HT-29 (cell line): ENCODE measurements around the gene ARL3. TPM values are rescaled to one million over a fixed set of nuclear protein-coding genes. Genes with fewer than 3 reads are reported as not detected.
"Not testable (repeated sequence)": the region's sequence is repeated elsewhere in the genome, so short reads cannot be mapped to it uniquely, and the experiment has no call there.

ENCODE experiments used
- DNase-seq: peaks from one replicate; pipeline ENCODE4 v3.0.0-alpha.2; 2015; ENCODE audit warnings: low spot score
- total RNA-seq: library from RNA; depleted of rRNA; stranded (reverse); fragments of >200 nt; shearing (Covaris generic); gene quantifications from 2 replicates; pipeline ENCODE4 v1.2.3, GENCODE V29; 2014; rRNA removed

ARL3 gene, protein sequence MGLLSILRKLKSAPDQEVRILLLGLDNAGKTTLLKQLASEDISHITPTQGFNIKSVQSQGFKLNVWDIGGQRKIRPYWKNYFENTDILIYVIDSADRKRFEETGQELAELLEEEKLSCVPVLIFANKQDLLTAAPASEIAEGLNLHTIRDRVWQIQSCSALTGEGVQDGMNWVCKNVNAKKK
- total RNA-seq = 4.5 and 6.0 TPM in 2 replicates

DNA sequence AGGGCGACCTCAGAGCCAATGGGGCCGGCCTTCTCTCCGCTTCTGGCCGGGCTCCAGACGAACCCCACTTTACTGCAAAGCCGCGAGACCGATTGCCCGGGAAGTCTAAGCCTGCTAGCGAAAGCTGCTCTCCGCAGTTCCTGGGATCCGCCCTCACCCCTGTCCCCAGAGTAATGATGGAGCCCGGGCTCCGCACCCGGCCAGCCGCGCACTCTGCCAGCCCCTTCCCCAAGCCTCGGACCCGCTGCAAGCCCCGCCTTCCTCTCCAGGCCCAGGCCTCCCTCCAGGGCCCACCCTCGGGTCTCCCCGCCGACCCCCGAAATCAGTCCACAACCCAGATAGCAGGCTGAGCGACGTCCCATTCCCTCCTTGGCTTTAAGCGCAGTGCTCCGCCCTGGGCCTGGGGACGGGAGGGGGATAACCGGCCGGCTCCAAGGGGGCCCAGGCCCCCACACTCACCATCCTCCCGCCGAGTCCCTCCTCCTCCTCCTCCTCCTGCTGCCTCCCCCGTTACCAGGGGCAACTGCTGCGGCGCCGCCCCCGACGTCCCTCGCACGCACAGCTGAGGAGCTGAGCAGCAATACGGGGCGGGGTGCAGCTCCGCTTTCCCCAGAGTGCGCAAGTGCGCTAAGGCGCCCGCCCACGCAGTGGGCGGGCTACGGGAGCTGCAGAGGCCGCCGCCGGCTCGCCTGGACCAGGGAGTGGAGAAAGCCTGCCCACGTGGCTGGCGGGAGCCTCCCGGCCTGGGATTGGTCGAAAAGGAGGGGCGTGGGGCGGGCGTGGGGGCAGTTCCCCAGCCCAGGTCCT, at the start of gene ARL3:
Gene ARL3, minus strand, starts transcription at position 584 of the 807 bp plus-strand sequence. Its CDS starts 122 bp downstream, at position 462.
- DNase-seq = peak; percentile 99

DNA sequence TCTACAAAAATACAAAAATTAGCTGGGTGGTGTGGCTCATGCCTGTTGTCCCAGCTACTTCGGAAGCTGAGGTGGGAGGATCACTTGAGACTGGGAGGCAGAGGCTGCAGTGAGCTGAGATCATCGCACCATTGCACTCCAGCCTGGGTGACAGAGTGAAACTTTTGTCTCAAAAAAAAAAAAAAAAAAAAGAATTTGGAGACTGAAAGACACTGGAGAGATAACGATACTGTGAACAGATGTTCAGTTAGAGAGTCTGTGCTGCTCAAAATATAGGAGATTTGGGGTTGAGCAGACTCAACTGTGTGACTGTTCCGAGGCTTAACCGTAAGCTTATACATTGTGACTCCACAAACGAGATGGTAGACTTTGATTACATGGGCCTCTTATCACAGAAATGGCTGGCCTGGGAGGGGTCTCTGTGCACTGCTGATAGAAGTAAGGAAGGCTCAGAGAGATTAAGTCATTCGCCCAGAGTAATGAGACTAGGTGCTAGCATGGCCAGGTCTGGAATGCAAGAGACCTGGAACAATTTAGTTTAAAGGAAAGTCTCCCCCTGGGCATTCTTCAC, 48.9 kb upstream of the ARL3 start:
- DNase-seq = no peak

DNA sequence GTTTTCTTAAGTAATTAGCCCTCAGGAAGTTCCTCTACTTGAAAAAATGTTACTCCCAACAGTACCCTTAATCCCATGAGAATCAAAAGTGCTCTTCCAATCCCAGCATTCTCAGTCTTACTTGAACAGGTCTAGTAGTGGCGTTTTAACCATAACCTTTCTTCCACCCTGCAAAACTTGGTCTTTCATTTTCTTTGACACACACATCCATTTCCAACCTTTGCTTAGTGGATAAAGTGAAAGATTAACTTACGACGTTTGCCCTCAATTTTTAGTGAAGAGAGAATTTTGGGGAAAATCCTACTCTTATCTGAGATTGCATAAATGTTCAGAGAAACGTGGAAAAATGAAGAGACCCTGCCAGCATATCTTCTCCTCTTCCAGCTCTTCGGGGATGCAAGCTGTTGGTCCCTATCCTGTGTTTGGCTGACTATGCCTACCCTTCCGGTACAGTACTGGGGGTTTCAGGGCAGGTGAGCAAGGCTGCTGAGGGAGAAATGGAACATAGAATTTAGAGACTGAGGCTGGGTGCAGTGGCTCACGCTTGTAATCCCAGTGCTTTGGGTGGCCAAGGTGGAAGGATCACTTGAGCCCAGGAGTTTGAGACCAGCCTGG, 48.3 kb upstream of the ARL3 start:
- no peak for DNase-seq

DNA sequence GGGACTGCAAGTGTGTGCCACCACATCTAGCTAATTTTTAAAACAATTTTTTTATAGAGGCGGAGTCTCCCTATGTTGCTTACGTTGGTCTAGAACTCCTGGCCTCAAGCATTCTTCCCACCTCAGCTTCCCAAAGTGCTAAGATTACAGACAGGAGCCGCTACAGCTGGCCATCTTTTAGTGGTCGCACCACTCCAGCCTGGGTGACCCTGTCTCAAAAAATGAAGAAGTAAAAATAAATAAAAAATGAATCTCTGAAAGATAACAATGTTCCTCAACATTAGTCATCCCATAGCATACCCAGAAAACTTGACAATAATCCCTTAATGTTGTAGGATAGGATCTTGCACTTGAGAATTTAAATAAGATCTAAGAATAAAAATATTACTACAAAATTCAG, 47.8 kb upstream of the ARL3 start:
- no peak for DNase-seq

DNA sequence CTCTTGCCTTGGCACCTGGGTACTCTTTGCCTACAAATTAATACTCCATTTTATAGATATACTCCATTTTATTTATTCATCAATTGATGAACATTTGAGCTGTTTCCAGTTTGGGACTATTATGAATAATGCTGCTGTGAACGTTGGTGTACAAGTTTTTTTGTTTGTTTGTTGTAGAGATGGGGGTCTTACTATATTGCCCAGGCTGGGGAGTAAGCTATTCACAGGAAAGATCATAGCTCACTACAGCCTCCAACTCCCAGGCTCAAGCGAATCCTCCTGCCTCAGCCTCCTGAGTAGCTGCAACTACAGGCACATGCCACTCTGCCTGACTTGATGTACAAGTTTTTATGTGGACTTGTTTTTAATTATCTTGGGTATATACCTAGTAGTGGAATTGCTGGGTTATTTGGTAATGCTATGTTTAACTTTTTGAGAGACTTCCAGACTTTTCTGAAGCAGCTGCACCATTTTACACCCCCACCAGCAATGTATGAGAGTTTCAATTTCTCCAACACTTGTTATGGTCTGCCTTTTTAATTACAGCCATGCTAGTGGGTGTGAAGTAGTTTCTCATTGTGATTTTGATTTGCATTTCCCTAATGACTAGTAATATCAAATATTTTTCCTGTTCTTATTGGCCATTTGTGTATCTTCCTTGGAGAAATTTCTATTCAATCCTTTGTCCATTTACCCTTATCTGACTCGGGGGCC, 45.5 kb upstream of the ARL3 start:
- DNase-seq = no peak

DNA sequence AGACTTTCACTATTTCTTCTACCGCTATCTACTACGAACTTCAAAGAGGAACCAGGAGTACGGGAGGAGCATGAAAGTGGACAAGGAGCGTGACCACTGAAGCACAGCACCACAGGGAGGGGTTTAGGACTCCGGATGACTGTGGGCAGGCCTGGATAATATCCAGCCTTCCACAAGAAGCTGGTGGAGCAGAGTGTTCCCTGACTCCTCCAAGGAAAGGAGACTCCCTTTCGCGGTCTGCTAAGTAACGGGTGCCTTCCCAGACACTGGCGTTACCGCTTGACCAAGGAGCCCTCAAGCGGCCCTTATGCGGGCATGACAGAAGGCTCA, 44.7 kb upstream of the ARL3 start:
- DNase-seq = not testable (repeated sequence)

DNA sequence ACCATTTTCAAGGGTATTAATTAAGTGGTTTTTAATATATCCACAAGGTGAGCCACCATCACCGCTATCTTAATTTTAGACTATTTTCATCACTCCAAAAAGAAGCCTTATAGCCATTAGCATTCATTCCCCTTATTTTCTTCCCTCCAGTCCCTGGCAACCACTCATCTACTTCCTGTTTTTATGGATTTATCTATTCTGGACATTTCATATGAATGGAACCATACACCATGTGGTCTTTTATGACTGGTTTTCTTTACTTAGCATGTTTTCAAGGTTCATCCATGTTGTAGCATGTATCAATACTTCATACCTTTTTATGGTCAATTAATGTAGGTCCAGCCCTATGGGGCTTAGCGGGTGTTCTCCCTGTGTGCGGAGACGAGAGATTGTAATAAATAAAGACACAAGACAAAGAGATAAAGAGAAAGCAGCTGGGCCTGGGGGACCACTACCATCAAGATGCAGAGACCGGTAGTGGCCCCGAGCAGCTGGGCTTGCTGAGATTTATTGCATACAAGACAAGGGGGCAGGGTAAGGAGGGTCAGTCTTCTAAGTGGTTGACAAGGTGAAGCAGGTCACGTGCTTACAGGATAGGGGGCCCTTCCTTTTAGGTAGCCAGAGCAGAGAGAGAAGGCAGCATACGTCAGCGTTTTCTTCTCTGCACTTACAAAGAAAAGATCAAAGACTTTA, 44.2 kb upstream of the ARL3 start:
- no peak for DNase-seq

DNA sequence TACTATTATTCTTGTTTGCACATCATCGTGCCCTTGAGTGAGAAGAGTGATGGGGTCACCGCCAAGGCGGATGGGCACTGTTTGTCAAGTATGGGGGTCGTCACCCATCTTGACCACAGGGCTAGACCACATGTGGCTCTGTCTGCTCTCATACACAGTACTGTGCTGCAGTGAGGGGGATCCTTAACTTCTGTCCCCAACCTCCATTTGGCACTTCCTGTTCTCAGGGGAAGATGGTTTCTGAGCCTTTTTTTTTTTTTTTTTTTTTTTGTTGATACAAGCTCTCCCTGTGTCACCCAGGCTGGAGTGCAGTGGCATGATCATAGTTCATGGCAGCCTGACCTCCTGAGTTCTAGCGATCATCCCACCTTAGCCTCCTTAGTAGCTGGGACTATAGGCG, 43.1 kb upstream of the ARL3 start:
- no peak for DNase-seq

DNA sequence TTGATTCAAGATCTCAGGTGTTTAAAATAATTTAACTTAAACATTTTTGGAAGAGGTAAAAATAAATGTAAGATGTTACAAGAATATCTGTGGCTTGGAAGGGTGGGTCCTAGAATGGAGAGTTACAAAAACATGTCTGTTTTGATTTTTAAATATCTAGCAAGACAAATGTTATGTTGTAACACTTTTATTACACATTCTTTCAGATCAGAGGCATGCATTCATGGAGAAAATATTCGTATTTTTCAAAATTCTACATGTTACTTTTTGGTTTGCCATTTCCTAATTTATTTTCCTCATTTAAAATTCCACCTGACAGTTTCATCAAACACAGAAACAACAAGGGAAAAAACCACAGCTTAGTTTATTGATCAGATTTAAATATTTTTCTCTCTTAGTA, 39.5 kb upstream of the ARL3 start:
- no peak for DNase-seq

DNA sequence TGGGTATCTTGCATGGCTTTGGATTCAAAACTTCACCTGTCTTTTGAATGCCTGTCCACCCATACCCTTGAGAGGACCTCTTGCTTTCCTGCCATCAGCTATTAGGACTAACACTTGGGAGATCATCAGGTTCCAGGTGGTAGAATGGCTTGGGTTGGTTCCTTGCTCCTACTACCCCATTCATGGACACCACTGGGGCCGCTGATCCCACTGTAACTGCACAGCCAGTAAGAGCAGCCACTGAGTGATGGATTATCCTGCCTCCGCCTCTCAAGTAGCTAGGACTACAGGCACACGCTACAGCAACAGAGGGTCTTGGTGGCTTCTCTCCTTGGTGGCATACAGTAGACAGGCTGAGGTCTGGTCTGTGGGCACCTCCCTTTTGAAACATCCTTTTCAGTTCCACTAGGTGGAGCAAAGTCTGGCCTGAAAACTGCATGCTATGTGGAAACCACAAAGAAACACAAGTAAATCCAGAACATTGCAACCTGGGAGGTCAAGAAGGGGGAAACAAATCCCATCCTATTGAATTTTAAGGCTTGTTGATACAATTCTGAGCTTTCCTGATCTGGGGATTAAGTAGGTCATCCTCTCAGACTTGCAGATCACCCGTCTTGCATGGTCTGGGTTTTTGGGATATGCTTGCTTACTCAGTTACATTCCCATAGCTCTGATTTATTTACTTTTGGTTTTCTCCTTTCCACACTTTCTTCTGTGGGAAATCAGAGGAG, 38.9 kb upstream of the ARL3 start:
- DNase-seq = peak; percentile 43

DNA sequence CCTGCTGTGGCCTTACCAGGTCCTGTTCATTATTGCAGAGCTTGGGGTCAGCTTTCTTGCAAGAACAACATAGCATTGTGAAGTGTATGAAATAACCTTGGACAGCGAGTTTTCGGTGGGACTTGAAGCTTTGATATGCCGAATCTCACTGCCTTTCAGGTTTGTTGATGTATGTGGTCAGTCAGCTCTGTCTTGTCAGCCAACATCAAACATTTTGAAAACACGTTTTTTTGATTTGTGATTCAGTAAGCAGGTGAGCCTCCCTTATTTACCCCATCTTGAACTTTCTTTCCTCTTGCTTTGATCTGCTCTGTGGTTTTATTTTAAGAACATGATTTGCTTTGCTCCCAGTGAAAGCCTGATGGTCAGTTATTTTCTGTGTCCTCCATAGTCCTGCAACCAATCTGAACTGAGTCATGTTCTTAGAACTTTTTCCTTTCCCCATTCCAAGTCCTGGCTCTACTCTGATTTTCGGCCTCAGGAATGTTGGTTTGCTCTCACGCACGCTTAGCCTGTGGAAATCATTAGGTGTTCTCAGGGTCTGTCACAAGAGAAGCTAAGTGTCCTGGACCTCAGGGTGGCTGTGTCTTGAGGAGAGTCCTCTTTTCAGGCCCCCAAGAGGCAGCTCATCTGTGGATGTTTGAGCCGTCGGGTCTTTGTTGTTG, 38.2 kb upstream of the ARL3 start:
- DNase-seq = no peak

DNA sequence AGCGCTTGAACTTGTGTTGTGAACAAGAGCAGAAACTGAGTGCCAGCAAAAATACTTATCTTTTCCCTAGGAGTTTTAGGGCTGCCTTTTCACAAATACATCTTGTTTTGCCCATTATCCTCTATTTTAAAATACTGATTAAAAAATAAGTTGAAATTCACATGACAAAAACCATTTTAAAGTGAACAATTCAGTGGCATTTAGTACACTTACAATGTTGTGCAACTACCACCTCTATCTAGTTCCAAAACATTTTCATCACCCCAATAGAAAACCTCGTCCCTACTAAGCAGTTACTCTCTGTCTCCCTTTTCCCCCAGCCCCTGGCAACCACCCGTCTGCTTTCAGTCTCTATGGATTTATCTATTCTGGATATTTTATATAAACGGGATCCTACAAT, 31.0 kb upstream of the ARL3 start:
- DNase-seq = no peak

DNA sequence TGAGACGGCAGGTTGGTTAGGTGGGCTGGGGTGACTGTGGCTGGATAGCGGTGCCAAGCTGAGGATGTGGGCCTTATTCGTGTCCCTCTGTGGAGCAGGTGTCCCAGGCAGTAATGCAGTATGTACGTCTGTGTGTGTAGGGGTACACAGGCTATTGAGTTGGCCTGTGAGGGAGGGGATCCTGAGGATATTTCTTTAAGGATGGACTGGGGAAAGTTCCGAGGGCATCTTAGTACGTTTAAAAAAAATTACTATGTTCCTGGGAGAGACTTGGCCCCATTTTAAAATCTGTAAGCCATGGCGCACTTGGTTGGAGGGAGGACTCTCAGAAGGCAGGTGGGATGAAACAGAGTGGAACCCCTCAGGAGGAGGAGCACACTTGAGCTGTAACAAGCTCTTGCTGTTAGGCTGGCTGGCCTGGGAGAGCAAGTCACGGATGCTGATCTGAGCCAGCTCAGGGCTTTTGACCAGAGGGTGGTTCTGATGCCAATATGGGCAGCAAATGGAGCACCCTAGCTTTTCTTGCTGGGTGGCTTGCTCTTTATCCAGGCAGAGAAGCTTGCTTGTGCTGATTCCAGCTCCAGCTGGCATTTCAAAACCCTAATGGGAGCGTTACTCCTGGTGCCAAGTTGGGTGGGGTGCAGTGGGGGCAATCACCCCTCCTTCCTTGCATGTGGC, 30.3 kb upstream of the ARL3 start:
- no peak for DNase-seq

DNA sequence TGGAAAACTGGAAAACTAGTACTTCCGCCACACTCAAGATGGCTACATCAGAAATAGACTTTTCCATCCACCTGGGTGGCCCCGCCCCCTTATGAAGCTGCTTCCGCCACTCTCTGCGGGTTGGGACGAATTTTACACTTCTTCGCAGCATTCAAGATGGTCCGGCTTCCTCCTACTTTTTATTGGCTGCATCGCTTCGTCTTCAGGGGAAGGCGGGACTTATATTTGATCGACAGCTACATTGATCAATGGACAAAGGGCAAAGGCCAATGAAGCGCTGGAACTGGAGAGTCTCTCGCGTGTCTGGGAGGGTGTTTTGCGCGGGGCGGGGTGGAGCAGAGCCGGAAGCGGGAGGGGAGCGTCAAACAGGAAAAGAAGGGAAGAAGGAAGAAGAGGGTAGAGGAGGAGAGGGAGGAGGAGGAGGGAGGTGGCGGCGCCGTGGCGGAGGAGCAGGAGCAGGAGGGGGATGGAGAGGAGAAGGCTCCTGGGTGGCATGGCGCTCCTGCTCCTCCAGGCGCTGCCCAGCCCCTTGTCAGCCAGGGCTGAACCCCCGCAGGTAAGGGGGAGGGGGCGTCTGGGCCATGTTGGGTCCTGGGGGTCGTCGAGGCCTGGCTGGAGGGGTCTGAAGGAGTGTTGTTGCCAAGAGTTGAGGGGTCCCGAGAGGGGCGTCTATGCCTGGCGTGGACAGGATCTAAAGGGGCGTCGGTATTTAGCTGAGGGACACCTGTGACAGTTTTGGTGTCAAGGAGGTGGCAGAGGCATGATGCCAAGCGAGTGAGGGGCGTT, 29.6 kb upstream of the ARL3 start, which contains the start of gene WBP1L:
Gene WBP1L, plus strand, starts transcription at position 361 of the 786 bp plus-strand sequence. Its CDS starts 106 bp downstream, at position 467.
- DNase-seq = peak; percentile 98

DNA sequence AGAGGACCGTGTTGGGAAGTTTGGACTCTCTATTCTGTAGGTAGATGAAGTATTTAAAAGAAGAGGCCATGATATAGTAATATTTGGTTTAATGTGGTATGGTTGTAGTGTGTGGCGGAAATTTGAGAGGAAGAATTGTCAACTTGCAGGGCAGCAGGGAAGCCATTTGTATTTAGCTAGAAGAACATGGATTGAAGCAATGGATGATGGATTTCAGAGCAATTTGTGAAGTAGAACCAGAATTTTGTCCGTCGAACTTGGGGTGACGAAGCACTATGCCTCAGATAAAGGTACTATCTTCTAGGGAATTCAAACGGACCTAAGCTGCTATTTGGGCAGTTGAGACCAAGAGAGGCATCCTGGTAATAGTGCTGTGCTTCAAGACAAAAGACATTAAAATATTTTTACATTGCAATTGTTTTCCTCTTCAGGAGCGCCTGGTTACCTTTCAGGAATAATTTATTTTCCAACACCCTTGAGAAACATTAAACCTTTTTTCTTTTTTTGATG, 28.9 kb upstream of the ARL3 start:
- no peak for DNase-seq

DNA sequence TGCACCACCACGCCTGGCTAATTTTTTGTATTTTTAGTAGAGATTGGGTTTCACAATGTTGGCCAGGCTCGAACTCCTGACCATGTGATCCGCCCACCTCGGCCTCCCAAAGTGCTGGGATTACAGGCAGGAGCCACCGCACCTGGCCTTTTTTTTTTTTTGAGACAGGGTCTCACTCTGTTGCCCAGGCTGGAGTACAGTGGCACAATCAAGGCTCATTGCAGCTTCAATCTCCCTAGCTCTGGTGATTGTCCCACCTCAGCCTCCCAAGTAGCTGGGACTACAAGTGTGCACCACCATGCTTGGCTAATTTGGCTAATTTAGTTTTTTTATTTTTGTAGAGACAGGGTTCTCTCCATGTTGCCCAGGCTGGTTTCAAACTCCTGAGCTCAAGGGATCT, 28.1 kb upstream of the ARL3 start:
- not testable (repeated sequence) for DNase-seq

DNA sequence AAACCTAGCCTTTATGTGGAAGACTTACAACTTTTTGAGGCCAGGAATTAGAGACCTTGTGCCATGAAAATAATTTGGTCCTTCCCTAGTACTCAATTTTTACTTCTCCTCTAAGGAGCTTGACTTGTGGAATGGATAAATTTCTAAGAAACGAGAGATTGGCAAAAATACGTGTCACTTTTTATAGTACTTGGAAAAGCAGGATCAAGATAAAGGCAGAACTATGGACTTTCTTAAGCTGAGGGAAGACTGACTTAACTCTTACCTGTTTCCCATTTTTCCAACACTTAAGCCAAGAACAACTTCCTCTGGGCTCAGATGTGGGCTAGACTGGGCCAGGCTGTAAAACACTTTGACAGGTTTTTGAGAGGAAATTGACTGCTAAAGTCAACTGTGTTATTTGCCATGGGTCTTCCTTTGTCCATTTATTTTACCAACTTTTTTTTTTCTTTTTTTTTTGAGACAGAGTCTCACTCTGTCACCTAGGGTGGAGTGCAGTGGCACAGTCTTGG, 27.6 kb upstream of the ARL3 start:
- no peak for DNase-seq

DNA sequence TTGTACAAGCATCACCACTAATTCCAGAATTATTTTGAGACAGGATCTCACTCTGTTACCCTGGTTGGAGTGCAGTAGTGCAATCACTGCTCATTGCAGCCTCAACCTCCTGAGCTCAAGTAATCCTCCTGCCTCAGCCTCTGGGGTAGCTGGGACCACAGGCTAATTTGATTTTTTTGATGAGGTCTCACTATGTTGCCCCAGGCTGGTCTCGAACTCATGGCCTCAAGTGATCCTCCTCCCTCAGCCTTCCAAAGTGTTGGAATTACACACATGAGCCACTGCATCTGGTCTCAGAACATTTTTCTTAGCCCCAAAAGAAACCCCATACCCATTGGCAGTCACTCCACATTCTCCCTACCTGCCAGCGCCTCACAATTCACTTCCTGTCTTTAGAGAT, 26.0 kb upstream of the ARL3 start:
- no peak for DNase-seq
